Activated naive CD8-positive, alpha-beta T cell treated with anti-CD3 and anti-CD28 coated beads, Interleukin-2, amount 50 U/mL, for 24 hours (primary cell): Measurements from ENCODE around the gene UNC5C.

Source experiments
- ATAC-seq: fragments of 150-1000 bp; cut with Tn5 transposase; one replicate; pipeline ENCODE4 v1.10.0; 2021
- DNase-seq: peaks from one replicate; pipeline ENCODE4 v3.0.0; 2021
- H3K27ac Mint-ChIP-seq: one replicate; pipeline ENCODE4 v1.8.0; 2021; ENCODE audit warnings: mild to moderate bottlenecking, mixed read lengths
- H3K27me3 Mint-ChIP-seq: one replicate; pipeline ENCODE4 v1.8.0; 2021; ENCODE audit warnings: mixed read lengths
- H3K36me3 Mint-ChIP-seq: one replicate; pipeline ENCODE4 v1.8.0; 2021; ENCODE audit warnings: low read depth, mixed read lengths
- H3K4me1 Mint-ChIP-seq: one replicate; pipeline ENCODE4 v1.8.0; 2021; ENCODE audit warnings: mixed read lengths
- H3K4me3 Mint-ChIP-seq: one replicate; pipeline ENCODE4 v1.8.0; 2021; ENCODE audit warnings: mild to moderate bottlenecking, moderate library complexity, mixed read lengths
- H3K9me3 Mint-ChIP-seq: one replicate; pipeline ENCODE4 v1.8.0; 2021; ENCODE audit warnings: mixed read lengths

The UNC5C gene

GRCh38 chr4:95551653-95552052, 2.9 kb upstream of the UNC5C start:
- no peak for ATAC-seq
- no peak for DNase-seq
- Mint-ChIP-seq H3K27ac (no peak overlapping the region), H3K36me3 (no peaks in the 10 kb centered on the region), H3K4me1 (peaks cover 18% of the 10 kb centered on the region), H3K27me3 (peaks cover 40% of the 10 kb centered on the region), H3K4me3 (no peak overlapping the region), H3K9me3 (no peaks in the 10 kb centered on the region)

GRCh38 chr4:95550115-95550987, 1.6 kb upstream of the UNC5C start:
- no peak for DNase-seq
- no peak overlapping the region for H3K27ac Mint-ChIP-seq
- no peaks in the 10 kb centered on the region for H3K9me3 Mint-ChIP-seq
- H3K36me3 Mint-ChIP-seq: no peaks in the 10 kb centered on the region
- H3K4me3 Mint-ChIP-seq: peak overlapping the region; percentile 63
- no peak for ATAC-seq
- H3K4me1 Mint-ChIP-seq: peaks cover 18% of the 10 kb centered on the region
- peaks cover 48% of the 10 kb centered on the region for H3K27me3 Mint-ChIP-seq

- ATAC-seq (peak; percentile 75), DNase-seq (peak; percentile 6)
- peaks cover 18% of the 10 kb centered on the region for H3K4me1 Mint-ChIP-seq
- peak overlapping the region; percentile 67 for H3K4me3 Mint-ChIP-seq
- no peak overlapping the region for H3K27ac Mint-ChIP-seq
- no peaks in the 10 kb centered on the region for H3K36me3 Mint-ChIP-seq
- H3K9me3 Mint-ChIP-seq: no peaks in the 10 kb centered on the region
- peaks cover 48% of the 10 kb centered on the region for H3K27me3 Mint-ChIP-seq
These were observed 707 bp upstream of the UNC5C start for GRCh38 chr4:95549246-95550114.

GRCh38 chr4:95547715-95548471, 880 bp downstream of the UNC5C start:
- Mint-ChIP-seq H3K9me3 (no peaks in the 10 kb centered on the region), H3K36me3 (no peaks in the 10 kb centered on the region), H3K4me1 (peaks cover 18% of the 10 kb centered on the region), H3K27ac (no peak overlapping the region), H3K27me3 (peaks cover 48% of the 10 kb centered on the region), H3K4me3 (no peak overlapping the region)
- ATAC-seq (no peak), DNase-seq (no peak)

GRCh38 chr4:95546866-95547714, 1.7 kb downstream of the UNC5C start:
- H3K4me1 Mint-ChIP-seq: peaks cover 18% of the 10 kb centered on the region
- peaks cover 48% of the 10 kb centered on the region for H3K27me3 Mint-ChIP-seq
- no peak for ATAC-seq
- no peak overlapping the region for H3K27ac Mint-ChIP-seq
- no peaks in the 10 kb centered on the region for H3K9me3 Mint-ChIP-seq
- no peak overlapping the region for H3K4me3 Mint-ChIP-seq
- DNase-seq: no peak
- no peaks in the 10 kb centered on the region for H3K36me3 Mint-ChIP-seq

- Mint-ChIP-seq H3K27me3 (peaks cover 44% of the 10 kb centered on the region), H3K27ac (no peak overlapping the region), H3K9me3 (no peaks in the 10 kb centered on the region)
These were observed 2.6 kb downstream of the UNC5C start for GRCh38 chr4:95546221-95546620.

GRCh38 chr4:95545546-95545945, 3.2 kb downstream of the UNC5C start:
- H3K4me3 Mint-ChIP-seq: no peak overlapping the region
- peaks cover 40% of the 10 kb centered on the region for H3K27me3 Mint-ChIP-seq
- H3K9me3 Mint-ChIP-seq: no peaks in the 10 kb centered on the region

More at GRCh38 chr4:95546221-95546620, 2.6 kb downstream of the UNC5C start:
- Mint-ChIP-seq H3K36me3 (no peaks in the 10 kb centered on the region), H3K4me1 (peaks cover 18% of the 10 kb centered on the region), H3K4me3 (no peak overlapping the region)
- DNase-seq (no peak), ATAC-seq (no peak)

GRCh38 chr4:95544113-95545103, 4.4 kb downstream of the UNC5C start:
- Mint-ChIP-seq H3K4me1 (peaks cover 12% of the 10 kb centered on the region), H3K27me3 (peaks cover 30% of the 10 kb centered on the region), H3K4me3 (no peak overlapping the region), H3K36me3 (no peaks in the 10 kb centered on the region), H3K27ac (no peak overlapping the region), H3K9me3 (no peaks in the 10 kb centered on the region)
- ATAC-seq: no peak
- DNase-seq: no peak

More at GRCh38 chr4:95545546-95545945, 3.2 kb downstream of the UNC5C start:
- no peaks in the 10 kb centered on the region for H3K36me3 Mint-ChIP-seq
- H3K4me1 Mint-ChIP-seq: peaks cover 18% of the 10 kb centered on the region
- no peak overlapping the region for H3K27ac Mint-ChIP-seq
- ATAC-seq (no peak), DNase-seq (no peak)

- Mint-ChIP-seq H3K4me3 (no peak overlapping the region), H3K36me3 (no peaks in the 10 kb centered on the region), H3K27me3 (peaks cover 12% of the 10 kb centered on the region), H3K4me1 (no peaks in the 10 kb centered on the region), H3K9me3 (no peaks in the 10 kb centered on the region), H3K27ac (no peak overlapping the region)
- no peak for ATAC-seq
- DNase-seq: no peak
These were observed 6.7 kb downstream of the UNC5C start for GRCh38 chr4:95541889-95542607.

- Mint-ChIP-seq H3K9me3 (no peaks in the 10 kb centered on the region), H3K36me3 (no peaks in the 10 kb centered on the region), H3K4me1 (no peaks in the 10 kb centered on the region), H3K4me3 (no peak overlapping the region), H3K27ac (no peak overlapping the region), H3K27me3 (peaks cover 3% of the 10 kb centered on the region)
- no peak for DNase-seq
- no peak for ATAC-seq
These were observed 7.7 kb downstream of the UNC5C start for GRCh38 chr4:95541094-95541493.

GRCh38 chr4:95540227-95540626, 8.5 kb downstream of the UNC5C start:
- Mint-ChIP-seq H3K27me3 (no peaks in the 10 kb centered on the region), H3K36me3 (no peaks in the 10 kb centered on the region), H3K9me3 (no peaks in the 10 kb centered on the region), H3K27ac (no peak overlapping the region), H3K4me1 (no peaks in the 10 kb centered on the region), H3K4me3 (no peak overlapping the region)
- DNase-seq (no peak), ATAC-seq (no peak)

- H3K27ac Mint-ChIP-seq: no peak overlapping the region
- H3K4me1 Mint-ChIP-seq: no peaks in the 10 kb centered on the region
- no peaks in the 10 kb centered on the region for H3K27me3 Mint-ChIP-seq
- H3K4me3 Mint-ChIP-seq: no peak overlapping the region
- ATAC-seq: no peak
- no peak for DNase-seq
- no peaks in the 10 kb centered on the region for H3K9me3 Mint-ChIP-seq
- no peaks in the 10 kb centered on the region for H3K36me3 Mint-ChIP-seq
These were observed 9.7 kb downstream of the UNC5C start for GRCh38 chr4:95539106-95539505.
